Bronchial epithelial cell (primary cell): ENCODE data around the gene DNAJC5G. TPM values are rescaled to one million over a fixed set of nuclear protein-coding genes. Genes with fewer than 3 reads are reported as not detected.

Experiments
- DNase-seq: peaks from one replicate; pipeline ENCODE4 v3.0.0-alpha.2; 2010; ENCODE audit warnings: low read depth
- FAIRE-seq: peaks from 2 replicates; lab custom pipeline; 2011; peaks lifted over from hg19 to GRCh38; lab: Jason Lieb, UNC
- H3K27me3 ChIP-seq: 2 replicates; pipeline ENCODE4 v1.5.1; 2011; ENCODE audit warnings: low read length; ENCODE audit not compliant: control insufficient read depth, insufficient read depth
- H3K36me3 ChIP-seq: 2 replicates; pipeline ENCODE4 v1.5.1; 2011; ENCODE audit warnings: low read length; ENCODE audit not compliant: control insufficient read depth, insufficient read depth
- H3K4me3 ChIP-seq: 2 replicates; pipeline ENCODE4 v1.5.1; 2011; ENCODE audit warnings: mild to moderate bottlenecking, low read depth, low read length, control low read depth
- CTCF ChIP-seq: IDR thresholded peaks from 2 replicates; pipeline ENCODE4 v1.5.1; 2011; ENCODE audit warnings: mild to moderate bottlenecking, moderate library complexity, low read length, control low read depth, inconsistent platforms; ENCODE audit not compliant: insufficient read depth, severe bottlenecking
- total RNA-seq: library from RNA; depleted of rRNA; stranded (reverse); fragments of >200 nt; gene quantifications from 2 replicates; pipeline ENCODE4 v1.2.1, GENCODE V29; 2014

The DNAJC5G gene
- total RNA-seq, 1 donor from 2014 or later, result not detected

- Histone ChIP-seq H3K36me3 (peaks cover 13% of the 10 kb centered on the region), H3K27me3 (no peaks in the 10 kb centered on the region), H3K4me3 (peak overlapping the region; percentile 90)
- DNase-seq (peak; percentile 53), FAIRE-seq (no peak)
- no peak for TF ChIP-seq CTCF
Measured at GRCh38 chr2:27323596-27324285, 48.5 kb downstream of the DNAJC5G start.

- H3K36me3 ChIP-seq, result peaks cover 18% of the 10 kb centered on the region
- TF ChIP-seq CTCF, result no peak
- FAIRE-seq, result no peak
- no peak overlapping the region for H3K4me3 ChIP-seq
- H3K27me3 ChIP-seq, result no peaks in the 10 kb centered on the region
- DNase-seq, result no peak
Measured at GRCh38 chr2:27324720-27325119, 49.5 kb downstream of the DNAJC5G start.

Other genes starting within 250 kb of the DNAJC5G start
- gene TMEM214, start 242.5 kb upstream of the DNAJC5G start, total RNA-seq, result 15.8 and 17.3 TPM in 2 replicates
- gene AGBL5, start 223.8 kb upstream of the DNAJC5G start, total RNA-seq, result 9.2 and 16.5 TPM in 2 replicates
- gene OST4, start 203.8 kb upstream of the DNAJC5G start, total RNA-seq, result 226 and 277 TPM in 2 replicates
- gene EMILIN1, start 196.8 kb upstream of the DNAJC5G start, total RNA-seq, result under 0.01 and 1.6 TPM in 2 replicates
- gene KHK, start 188.7 kb upstream of the DNAJC5G start, total RNA-seq, result 0.53 and 0.77 TPM in 2 replicates
- 0.26 and 0.53 TPM in 2 replicates for gene CGREF1, start 156.3 kb upstream of the DNAJC5G start, total RNA-seq
- not detected in 2 replicates for gene ABHD1, start 151.6 kb upstream of the DNAJC5G start, total RNA-seq
- 46.1 and 69.3 TPM in 2 replicates for gene PREB, start 140.8 kb upstream of the DNAJC5G start, total RNA-seq
- not detected in 2 replicates for gene PRR30, start 136.0 kb upstream of the DNAJC5G start, total RNA-seq
- gene TCF23, start 126.4 kb upstream of the DNAJC5G start, total RNA-seq, result under 0.01 TPM in 1 of 2 replicates, not detected in the other
- 184 and 257 TPM in 2 replicates for gene ATRAID, start 63.4 kb upstream of the DNAJC5G start, total RNA-seq
- 6.3 and 21.1 TPM in 2 replicates for gene SLC5A6, start 63.2 kb upstream of the DNAJC5G start, total RNA-seq
- 21.6 and 24.3 TPM in 2 replicates for gene CAD, start 58.1 kb upstream of the DNAJC5G start, total RNA-seq
- not detected in 2 replicates for gene SLC30A3, start 12.4 kb upstream of the DNAJC5G start, total RNA-seq
- not detected in 2 replicates for gene TRIM54, start 7.0 kb downstream of the DNAJC5G start, total RNA-seq
- gene UCN, start 33.0 kb downstream of the DNAJC5G start, total RNA-seq, result 0.51 and 1.8 TPM in 2 replicates
- 43.3 and 55.3 TPM in 2 replicates for gene MPV17, start 47.7 kb downstream of the DNAJC5G start, total RNA-seq
- 19.2 and 20.9 TPM in 2 replicates for gene GTF3C2, start 81.3 kb downstream of the DNAJC5G start, total RNA-seq
- 29.7 and 32.4 TPM in 2 replicates for gene EIF2B4, start 94.9 kb downstream of the DNAJC5G start, total RNA-seq
- gene SNX17, start 95.2 kb downstream of the DNAJC5G start, total RNA-seq, result 99.3 and 102 TPM in 2 replicates
- gene ZNF513, start 105.3 kb downstream of the DNAJC5G start, total RNA-seq, result 7.1 and 9.5 TPM in 2 replicates
- 94.2 and 143 TPM in 2 replicates for gene PPM1G, start 134.2 kb downstream of the DNAJC5G start, total RNA-seq
- gene NRBP1, start 153.2 kb downstream of the DNAJC5G start, total RNA-seq, result 93.7 and 125 TPM in 2 replicates
- gene KRTCAP3, start 166.9 kb downstream of the DNAJC5G start, total RNA-seq, result 28.4 and 29.1 TPM in 2 replicates
- 5.0 and 5.5 TPM in 2 replicates for gene IFT172, start 214.3 kb downstream of the DNAJC5G start, total RNA-seq
- gene FNDC4, start 219.8 kb downstream of the DNAJC5G start, total RNA-seq, result 7.6 and 8.1 TPM in 2 replicates
- gene GCKR, start 221.4 kb downstream of the DNAJC5G start, total RNA-seq, result not detected in 2 replicates